RWPE1 (cell line): ENCODE results near the gene EPC2.

Experiments
- CTCF ChIA-PET: fragments of 350-600 bp; sonication (Branson Sonifier 250); formaldehyde crosslinking; extraction: SDS; loops from one replicate; lab custom pipeline; 2021; lab: Yijun Ruan, JAX
- POLR2A ChIA-PET: fragments of 400-600 bp; formaldehyde crosslinking; extraction: SDS; loops from one replicate; lab custom pipeline; 2020; ENCODE audit warnings: antibody characterized with exemption; ENCODE audit not compliant: low non-redundant PET; lab: Yijun Ruan, JAX
- DNase-seq: peaks from one replicate; pipeline ENCODE4 v3.0.0; 2012; ENCODE audit warnings: low spot score
- H3K27ac ChIP-seq: fragments of 450-650 bp; 2 replicates; pipeline ENCODE4 v1.5.1; 2017
- CTCF ChIP-seq: fragments of 450-650 bp; conservative IDR thresholded peaks from 2 replicates; pipeline ENCODE4 v1.5.1; 2017; ENCODE audit warnings: low read depth, mild to moderate bottlenecking

Gene EPC2

GRCh38 chr2:148604927-148605326 is 39.6 kb upstream of the EPC2 start:
- ChIA-PET CTCF (no interaction called here), POLR2A (no interaction called here)
- TF ChIP-seq CTCF: no peak
- H3K27ac ChIP-seq: no peak overlapping the region
- DNase-seq: peak; percentile 50

- no peak overlapping the region for H3K27ac ChIP-seq
- DNase-seq: no peak
- no peak for TF ChIP-seq CTCF
- POLR2A ChIA-PET: no interaction called here
- CTCF ChIA-PET: interaction anchor here (0.5 to 0.6 kb wide), 2 partner anchors 17 to 131 kb away, joined by 3 read pairs; no protein-coding TSS in a partner anchor
Measured at GRCh38 chr2:148607566-148607965, 37.0 kb upstream of the EPC2 start.

GRCh38 chr2:148613231-148614013 is 31.1 kb upstream of the EPC2 start:
- TF ChIP-seq CTCF: no peak
- no peak for DNase-seq
- CTCF ChIA-PET: no interaction called here
- H3K27ac ChIP-seq: no peak overlapping the region
- POLR2A ChIA-PET: no interaction called here

GRCh38 chr2:148614014-148614321 is 30.6 kb upstream of the EPC2 start:
- DNase-seq: no peak
- POLR2A ChIA-PET: no interaction called here
- CTCF ChIA-PET: no interaction called here
- H3K27ac ChIP-seq: no peak overlapping the region
- no peak for TF ChIP-seq CTCF

GRCh38 chr2:148614322-148615049 is 30.1 kb upstream of the EPC2 start:
- CTCF ChIA-PET: interaction anchor here (0.7 kb wide), 1 partner anchor 707 kb away, joined by 3 read pairs; no protein-coding TSS in a partner anchor
- TF ChIP-seq CTCF: no peak
- POLR2A ChIA-PET: no interaction called here
- no peak overlapping the region for H3K27ac ChIP-seq
- DNase-seq: peak; percentile 74

- CTCF ChIA-PET: interaction anchor here (0.7 kb wide), 2 partner anchors 706 to 882 kb away, joined by 3 to 4 read pairs; no protein-coding TSS in a partner anchor
- POLR2A ChIA-PET: no interaction called here
- H3K27ac ChIP-seq: no peak overlapping the region
- TF ChIP-seq CTCF: no peak
- no peak for DNase-seq
Measured at GRCh38 chr2:148615381-148615841, 29.1 kb upstream of the EPC2 start.
